GM12892 (cell line): ENCODE results near the gene DERL3.

ENCODE experiments used
- POLR2A ChIP-seq: IDR thresholded peaks from 2 replicates; pipeline ENCODE4 v1.6.1; 2011; ENCODE audit warnings: low read depth, low read length, control low read depth
- POLR2AphosphoS5 ChIP-seq: IDR thresholded peaks from 2 replicates; pipeline ENCODE4 v1.6.1; 2011; ENCODE audit warnings: low read depth, low read length, control low read depth
- TAF1 ChIP-seq: IDR thresholded peaks from 2 replicates; pipeline ENCODE4 v1.6.1; 2011; ENCODE audit warnings: low read depth, mild to moderate bottlenecking, control low read depth, low read length, borderline replicate concordance

DNA sequence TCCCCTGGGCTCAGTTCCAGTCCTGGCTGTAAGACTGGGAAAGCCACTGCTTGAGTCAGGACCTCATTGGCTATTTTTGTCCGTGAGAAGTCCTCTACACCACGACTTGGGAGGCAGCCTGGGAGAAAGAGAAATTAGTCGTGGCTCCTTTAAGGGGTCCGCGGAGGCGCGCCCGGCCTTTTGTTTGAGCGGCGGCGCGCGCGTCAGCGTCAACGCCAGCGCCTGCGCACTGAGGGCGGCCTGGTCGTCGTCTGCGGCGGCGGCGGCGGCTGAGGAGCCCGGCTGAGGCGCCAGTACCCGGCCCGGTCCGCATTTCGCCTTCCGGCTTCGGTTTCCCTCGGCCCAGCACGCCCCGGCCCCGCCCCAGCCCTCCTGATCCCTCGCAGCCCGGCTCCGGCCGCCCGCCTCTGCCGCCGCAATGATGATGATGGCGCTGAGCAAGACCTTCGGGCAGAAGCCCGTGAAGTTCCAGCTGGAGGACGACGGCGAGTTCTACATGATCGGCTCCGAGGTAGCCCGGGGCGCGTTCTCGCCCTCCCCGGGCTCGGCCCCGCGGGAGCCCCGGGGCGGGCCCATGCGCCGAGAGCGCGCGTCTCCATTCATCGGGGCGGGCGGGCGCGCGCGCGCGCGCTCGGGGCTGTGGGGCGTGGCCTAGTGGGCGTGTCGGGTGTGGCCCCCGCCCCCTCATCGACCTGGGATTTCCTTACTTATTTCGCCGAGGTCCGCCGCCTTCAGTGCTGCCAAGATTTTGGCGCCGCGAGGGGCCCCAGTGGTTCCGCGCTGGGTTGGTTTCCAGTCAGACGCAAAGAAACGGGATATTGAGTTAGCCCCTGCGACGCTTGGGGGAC, 51.8 kb downstream of the DERL3 start, which contains the start of gene SMARCB1:
- TF ChIP-seq POLR2A (peak; percentile 80), POLR2AphosphoS5 (peak; percentile 63; the same call in 1 of the 2 replicates), TAF1 (peak; percentile 53; the same call in 1 of the 2 replicates)
